HG03103 (cell line): ENCODE data around the gene ATXN1.
"Not testable (repeated sequence)": the region's sequence is repeated elsewhere in the genome, so short reads cannot be mapped to it uniquely, and the experiment has no call there.

ENCODE experiments used
- ATAC-seq: cut with Tn5 transposase; IDR thresholded peaks from one replicate; pipeline ENCODE4 v1.9.1; 2021; ENCODE audit warnings: low read depth; ENCODE audit not compliant: unreplicated experiment

Gene ATXN1

DNA sequence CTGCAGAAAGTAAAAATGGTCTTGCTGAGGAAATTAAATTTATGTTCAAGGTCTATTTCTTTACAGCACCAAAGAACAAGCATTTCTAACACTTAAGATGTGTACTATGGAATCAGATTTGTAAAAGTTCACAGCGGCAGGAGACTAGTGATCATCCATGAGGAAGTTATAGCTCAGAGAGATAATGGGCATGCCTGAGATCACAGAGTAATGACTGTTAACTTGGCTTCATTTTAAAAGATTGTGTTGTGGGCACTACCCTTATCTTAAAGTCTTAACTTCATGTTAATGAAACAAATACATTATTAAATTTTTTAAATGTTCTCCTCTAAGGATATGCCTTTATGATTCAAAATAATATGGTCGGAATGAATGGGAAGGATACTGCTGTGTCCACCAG, 354.3 kb downstream of the ATXN1 start:
- ATAC-seq, result no peak

GRCh38 chr6:16406538-16406937, 354.7 kb downstream of the ATXN1 start:
- not testable (repeated sequence) for ATAC-seq

- ATAC-seq, result no peak
These were observed 355.9 kb downstream of the ATXN1 start for GRCh38 chr6:16405375-16405774.

DNA sequence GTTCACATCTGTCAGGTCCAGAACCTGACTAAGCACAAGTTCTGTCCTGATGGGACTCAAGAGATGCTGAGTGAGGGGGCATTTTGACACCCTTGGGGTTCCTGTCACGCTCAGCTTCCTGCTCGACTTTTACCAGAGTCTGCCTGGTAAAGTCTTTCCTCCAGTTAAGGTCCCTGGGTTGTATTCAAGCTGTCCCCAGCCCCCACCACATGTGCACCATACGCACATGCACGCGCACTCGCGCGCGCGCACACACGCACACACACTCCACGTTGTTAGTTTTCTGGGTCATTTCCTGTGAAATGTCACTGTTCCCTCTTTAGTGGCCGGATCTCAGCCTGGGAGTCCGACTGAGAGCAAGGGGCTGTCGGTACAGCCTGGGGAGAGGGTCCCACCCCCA, 356.8 kb downstream of the ATXN1 start:
- no peak for ATAC-seq

GRCh38 chr6:16403831-16404230, 357.4 kb downstream of the ATXN1 start:
- ATAC-seq, result no peak

GRCh38 chr6:16402581-16402900, 358.7 kb downstream of the ATXN1 start:
- ATAC-seq, result no peak

DNA sequence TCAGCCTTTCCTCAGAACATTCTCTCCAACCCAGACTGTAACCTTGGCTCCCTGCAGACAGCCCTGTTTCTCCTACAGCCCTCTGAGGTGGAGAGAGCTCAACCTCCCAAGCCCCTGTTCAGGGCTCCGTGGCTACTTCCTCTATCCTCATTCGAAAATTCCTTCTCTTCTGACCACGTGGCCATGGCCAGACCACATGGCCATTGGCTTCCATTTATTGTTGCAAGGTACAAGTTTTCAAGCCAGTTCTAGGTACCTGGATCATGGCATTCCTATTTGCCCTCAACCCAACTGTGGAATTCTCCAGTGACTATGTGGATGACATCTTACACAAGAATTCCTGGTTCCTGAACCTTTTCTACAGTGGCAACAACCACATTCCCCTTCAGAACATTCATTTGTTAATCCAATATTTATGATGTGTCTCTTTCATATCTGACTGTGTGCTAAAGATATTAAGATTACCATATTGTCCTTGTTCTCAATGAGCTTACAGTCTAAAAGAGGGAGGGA, 361.0 kb downstream of the ATXN1 start:
- ATAC-seq, result no peak

- no peak for ATAC-seq
These were observed 361.6 kb downstream of the ATXN1 start for GRCh38 chr6:16399695-16400094.

DNA sequence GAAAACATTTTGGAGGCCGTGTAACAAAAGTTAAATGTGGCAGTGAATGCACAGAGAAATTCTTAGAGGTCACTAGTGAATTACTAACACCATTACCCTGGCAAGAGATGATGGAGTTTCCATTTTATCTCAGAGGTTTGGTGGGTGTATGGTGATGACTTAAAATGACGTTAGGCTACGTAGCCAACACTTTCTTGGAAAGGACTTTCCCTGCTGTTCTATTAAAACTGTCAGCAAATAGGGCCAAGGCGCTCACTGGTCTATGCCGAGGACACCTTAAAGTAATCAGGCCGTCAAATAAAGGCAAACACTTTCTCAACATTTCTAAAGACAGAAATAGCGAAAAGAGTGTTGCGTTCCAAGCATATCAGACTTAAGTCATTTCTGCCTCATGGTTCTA, 362.1 kb downstream of the ATXN1 start:
- ATAC-seq, result no peak

DNA sequence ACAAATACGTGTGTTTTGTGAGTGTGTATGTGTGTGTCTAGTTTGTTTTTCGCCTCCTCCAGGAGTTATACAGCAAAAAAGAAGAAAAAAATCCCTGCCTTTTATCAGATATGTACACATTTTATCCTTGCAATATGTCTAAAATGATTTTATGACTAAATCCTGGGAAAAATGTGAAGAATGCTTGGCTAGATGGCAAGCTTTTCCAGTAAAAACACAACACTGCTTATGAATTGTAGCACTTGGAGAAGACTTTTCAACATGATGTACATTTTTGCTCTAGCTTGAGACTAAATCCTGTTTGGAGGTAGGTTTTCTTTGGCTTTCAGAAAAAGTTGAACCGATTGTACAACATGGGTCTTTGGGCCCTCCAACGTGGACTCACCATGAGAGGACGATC, 362.7 kb downstream of the ATXN1 start:
- ATAC-seq, result no peak

DNA sequence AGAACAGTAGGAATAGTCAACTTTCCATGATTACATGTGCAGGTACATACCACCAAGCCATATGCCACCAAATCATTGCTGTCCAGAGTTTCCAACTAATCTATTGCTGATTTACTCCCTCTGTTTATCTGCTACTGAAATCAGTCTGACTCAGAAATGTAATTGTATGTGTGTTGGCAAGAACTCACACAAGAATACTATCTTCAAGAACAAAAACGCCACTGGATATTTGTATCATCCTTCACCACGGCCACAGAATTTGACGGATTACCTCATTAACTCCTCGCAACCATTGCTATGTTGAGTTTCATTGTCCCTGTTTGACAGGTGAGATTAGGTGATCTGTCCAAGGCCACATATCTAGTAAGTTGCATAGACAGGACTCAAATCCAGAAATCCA, 363.6 kb downstream of the ATXN1 start:
- no peak for ATAC-seq

DNA sequence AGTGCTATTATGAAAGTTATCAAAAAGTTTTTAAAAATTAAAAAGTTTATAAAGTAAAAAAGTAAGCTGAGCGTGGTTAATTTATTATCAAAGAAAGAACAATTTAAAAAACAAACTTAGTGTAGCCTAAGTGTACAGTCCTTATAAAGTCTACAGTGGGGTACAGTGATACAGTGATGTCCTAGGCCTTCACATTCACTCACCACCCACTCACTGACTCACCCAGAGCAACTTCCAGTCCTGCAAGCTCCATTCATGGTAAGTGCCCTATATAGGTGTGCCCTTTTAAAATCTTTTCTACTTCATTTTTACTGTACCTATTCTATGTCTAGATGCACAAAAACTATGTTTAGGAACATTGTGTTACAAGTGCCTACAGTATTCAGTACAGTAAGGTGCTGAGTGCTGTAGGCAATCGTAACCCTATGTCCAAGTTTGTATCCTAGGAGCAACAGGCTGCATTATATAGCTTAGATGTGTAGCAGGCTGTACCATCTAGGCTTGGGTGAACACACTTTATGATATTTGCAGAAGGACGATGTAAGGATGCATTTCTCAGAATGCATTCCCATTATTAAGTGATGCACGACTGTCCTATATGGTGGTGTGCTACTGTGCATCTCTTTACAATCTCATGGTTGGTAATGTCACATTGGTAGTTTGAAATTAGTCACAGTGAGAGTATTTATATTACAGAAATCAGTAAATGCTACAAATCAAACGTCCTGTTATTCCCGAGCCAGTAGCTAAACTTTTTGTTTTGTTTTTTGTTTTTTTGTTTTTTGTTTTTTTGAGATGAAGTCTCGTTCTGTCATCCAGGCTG, 364.6 kb downstream of the ATXN1 start:
- ATAC-seq, result no peak

- no peak for ATAC-seq
These were observed 366.6 kb downstream of the ATXN1 start for GRCh38 chr6:16394632-16395031.

DNA sequence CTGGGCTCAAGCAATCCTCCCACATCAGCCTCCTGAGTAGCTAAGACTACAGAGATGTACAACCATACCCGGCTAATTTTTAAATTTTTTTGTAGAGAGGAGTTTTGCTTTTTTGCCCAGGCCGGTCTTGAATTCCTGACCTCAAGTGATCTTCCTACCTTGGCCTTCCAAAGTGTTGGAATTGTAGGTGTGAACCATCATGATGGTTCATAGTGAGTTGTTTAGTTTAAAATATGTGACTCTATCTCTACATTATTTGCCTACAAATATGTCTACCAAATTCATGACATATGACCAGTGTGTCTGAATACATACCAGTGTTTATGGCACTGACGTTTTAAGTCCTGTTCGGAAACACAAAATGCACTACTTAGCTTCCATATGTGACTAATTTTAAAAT, 367.9 kb downstream of the ATXN1 start:
- ATAC-seq, result no peak

DNA sequence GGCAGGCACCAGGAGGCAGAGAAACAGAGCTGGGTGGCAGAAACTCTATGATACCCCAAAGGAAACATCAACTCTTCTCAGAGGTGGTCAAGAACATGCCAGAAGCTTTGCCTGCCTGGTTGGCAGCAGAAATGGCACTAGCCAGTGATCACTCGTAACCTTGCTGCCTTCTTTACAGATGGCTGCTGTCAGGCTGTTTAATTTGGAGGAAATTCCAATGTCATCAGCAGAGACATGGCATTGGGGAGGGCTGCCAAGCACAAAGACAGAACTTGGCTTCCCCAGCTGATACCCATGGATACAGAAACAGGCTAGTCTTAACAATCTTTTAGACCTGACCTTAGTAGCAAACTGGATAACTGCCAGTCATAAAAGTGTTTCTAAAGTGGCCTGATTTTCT, 369.2 kb downstream of the ATXN1 start:
- ATAC-seq, result no peak

GRCh38 chr6:16391451-16391912, 369.8 kb downstream of the ATXN1 start:
- no peak for ATAC-seq

DNA sequence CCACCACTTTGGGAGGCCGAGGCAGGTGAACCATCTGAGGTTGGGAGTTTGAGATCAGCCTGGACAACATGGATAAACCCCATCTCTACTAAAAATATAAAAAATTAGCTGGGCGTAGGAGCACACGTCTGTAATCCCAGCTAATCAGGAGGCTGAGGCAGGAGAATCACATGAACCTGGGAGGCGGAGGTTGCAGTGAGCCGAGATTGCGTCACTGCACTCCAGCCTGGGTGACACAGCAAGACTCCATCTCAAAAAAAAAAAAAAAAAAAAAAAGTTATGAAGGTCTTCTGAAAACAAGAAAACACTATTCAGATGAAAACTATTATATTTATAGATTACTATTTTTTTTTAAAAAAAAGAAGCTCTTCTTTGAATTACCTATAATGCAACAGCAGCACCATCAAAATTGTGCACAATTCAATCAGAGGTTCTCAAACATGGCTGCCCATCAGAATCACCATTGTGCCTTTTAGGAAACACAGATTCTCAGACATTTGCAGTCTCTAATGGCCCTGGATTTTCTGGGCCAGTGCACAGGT, 370.3 kb downstream of the ATXN1 start:
- ATAC-seq, result not testable (repeated sequence)

GRCh38 chr6:16389642-16390041, 371.6 kb downstream of the ATXN1 start:
- ATAC-seq, result no peak

GRCh38 chr6:16388488-16388887, 372.8 kb downstream of the ATXN1 start:
- ATAC-seq, result no peak

DNA sequence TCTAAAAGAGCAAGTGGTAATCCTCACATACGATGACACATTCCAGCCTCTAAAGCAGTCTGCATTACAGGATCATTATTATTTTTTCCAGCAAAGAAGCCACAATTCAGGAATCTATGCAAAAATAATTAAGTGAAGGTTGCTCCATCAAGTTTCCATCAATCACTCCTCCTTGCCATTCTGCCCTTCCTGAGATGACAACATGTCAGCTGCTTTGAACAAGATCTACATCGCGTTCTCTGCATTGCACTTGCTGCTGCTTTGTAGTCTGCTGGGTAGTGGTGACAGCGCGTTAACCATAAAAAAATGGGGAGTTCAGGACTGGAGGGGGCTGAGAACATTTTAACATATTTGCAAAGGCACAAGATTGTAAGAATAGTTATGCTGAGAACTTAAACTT, 375.2 kb downstream of the ATXN1 start:
- no peak for ATAC-seq

GRCh38 chr6:16383607-16384206, 377.6 kb downstream of the ATXN1 start:
- no peak for ATAC-seq

- ATAC-seq, result not testable (repeated sequence)
These were observed 379.3 kb downstream of the ATXN1 start for GRCh38 chr6:16381968-16382367.
